ENCODE data around the gene M1AP.

DNA sequence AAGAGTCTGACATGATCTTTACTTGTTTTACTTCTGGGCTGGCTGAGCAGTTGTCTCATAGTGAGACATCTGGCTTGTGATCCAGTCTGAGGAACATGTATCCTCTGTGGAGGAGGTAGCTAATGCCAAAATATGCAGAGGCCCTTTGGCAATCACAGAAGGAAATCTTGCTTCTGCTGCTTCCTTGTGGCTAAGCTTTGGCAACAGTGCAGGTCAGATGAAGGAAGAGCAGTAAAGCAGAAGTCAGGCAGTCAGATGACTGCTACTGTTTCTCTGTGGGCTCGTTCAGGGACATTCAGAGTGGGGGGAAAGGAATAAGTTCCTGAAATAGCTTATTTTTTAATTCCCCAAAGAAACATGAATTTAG, 71.3 kb downstream of the M1AP start:
- TF ChIP-seq EZH2 (IDR thresholded peaks at IDR 0.05) = no peak
- TF ChIP-seq POLR2AphosphoS5 (IDR thresholded peaks at IDR 0.05; ENCODE audit: borderline replicate concordance, low read depth, low read length) = no peak
